ENCODE measurements around the gene PRDM7.
"Not testable (repeated sequence)": the region's sequence is repeated elsewhere in the genome, so short reads cannot be mapped to it uniquely, and the experiment has no call there.

Gene PRDM7

DNA sequence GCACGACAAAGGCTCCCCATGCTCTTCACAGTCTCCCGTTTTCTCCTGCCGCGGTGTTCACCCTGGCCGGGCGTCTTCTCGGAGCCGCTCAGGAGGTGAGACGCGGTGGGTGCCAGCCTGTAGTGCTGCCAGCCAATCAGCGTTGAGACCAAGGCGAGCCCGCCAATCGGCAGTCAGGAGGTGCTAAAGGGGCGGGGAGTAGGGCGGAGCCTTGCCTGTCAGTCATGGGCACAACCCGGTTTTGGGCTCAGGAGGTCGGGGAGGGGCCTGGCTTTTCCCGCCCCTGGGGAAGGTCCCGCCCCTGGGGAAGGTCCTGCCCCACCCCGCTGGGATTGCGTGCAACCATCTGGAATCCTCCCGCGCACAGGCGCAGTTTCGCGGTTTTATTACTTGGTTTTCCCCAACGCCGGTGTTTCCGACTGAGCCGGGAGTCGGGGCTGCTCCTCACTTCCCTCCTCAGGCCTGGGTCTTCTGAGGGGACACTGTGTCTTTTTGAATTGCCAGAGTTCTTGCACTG is at the start of gene PRDM7:
Gene PRDM7 (minus strand): TSS at position 92 of the 517 bp plus-strand sequence. CDS start 1,421 bp downstream, outside the sequence.
- DNase-seq = peak; percentile 93

- DNase-seq = not testable (repeated sequence)
These were observed 44.7 kb upstream of the PRDM7 start for GRCh38 chr16:90121846-90122245.

- not testable (repeated sequence) for DNase-seq
These were observed 30.5 kb upstream of the PRDM7 start for GRCh38 chr16:90107617-90108016.

GRCh38 chr16:90107060-90107459 is 29.9 kb upstream of the PRDM7 start:
- DNase-seq = not testable (repeated sequence)

DNA sequence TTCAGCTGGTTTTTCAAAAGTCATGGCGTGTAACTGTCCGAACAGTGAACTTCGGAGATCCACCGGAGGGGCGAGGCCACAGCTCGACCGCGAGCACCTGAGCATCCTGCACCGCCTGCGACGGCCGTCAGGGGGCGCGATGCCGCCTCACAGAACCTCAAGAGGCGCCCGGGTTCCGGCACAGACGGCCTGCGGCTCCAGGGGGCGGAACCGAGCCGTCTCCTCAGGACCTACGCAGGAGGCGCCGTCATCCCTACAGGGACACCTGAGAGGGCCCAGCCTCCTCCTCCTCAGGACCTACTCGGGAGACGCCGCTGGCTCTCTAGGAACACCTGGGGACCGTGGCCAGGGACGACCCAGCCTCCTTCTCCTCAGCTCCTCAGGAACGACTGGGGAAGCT is 29.1 kb upstream of the PRDM7 start:
- DNase-seq = not testable (repeated sequence)

GRCh38 chr16:90104725-90105124 is 27.6 kb upstream of the PRDM7 start:
- not testable (repeated sequence) for DNase-seq

DNA sequence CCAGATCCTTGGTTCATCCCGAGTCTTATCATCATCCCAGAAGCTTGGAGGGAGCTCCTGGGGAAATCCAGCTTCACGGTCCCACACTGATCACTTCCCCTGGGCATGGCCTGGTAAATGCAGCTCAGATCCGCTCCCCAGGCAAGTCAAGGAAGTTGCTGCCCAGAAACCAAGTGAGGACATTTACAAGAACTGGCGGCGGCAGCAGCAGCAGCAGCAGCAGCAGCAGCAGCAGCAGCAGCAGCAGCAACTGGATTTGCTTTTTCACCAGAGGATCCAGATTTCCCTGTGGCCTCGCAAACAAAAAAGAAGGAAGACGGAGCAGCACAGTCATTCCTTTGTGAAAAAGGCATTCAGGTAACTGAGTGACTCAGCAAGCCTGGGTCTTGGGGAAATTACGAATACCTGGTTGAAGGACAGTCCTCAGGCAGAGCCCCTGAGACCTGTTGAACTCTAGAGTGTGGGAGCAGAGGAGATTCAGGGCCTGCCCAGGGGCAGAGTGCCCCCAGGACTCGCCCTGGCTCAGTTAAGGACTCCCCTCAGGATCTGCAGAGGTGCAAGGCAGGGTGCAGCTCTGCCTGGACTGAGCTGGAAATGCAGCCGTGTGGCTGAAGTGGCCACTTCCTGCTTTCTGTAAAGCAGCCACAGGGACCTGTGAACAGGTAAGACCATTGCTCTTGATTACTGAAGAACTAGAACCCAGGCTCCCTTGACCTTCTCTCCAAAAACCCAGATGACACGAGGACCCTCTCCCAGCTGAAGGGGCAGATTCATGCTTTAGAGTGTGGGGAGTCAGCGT is 25.2 kb upstream of the PRDM7 start:
- DNase-seq = not testable (repeated sequence)

DNA sequence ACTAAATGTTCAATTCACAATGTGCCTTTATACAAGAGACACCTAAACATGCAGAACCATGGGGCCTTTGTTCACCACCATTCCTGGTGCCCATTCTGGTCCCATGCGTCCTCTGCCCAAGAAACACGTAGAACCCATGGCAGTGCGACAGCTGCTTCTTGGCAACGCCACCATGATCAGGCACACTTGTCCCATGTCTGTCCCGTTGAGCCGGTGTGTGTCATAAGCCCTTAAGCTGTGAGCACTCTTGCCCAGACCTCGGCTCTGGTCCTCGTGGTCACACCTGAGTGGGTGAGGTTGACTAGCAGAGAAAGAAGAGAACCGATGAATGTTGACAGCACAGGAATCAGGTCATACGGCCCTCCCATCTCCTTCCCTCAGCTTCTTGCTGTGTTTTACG is 24.2 kb upstream of the PRDM7 start:
- not testable (repeated sequence) for DNase-seq

DNA sequence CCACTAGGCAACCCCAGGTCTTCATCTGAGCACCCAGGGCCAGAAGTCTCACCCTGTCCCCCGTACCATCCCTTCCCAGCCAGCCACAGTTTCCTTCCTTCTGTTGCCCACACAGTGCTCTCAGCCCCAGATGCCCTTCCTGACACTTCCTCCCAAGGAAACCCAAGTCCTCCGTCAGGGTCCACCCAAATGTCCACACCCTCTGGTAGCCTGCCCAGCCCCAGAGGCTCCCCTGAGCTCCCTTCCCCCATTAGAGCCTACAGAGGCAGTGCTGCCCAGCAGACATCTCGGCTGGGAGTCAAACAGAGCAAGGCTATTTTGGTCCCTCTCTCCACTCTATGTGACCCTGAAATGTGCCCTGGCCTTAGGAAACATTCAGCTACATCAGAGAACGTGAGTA is 23.7 kb upstream of the PRDM7 start:
- not testable (repeated sequence) for DNase-seq

DNA sequence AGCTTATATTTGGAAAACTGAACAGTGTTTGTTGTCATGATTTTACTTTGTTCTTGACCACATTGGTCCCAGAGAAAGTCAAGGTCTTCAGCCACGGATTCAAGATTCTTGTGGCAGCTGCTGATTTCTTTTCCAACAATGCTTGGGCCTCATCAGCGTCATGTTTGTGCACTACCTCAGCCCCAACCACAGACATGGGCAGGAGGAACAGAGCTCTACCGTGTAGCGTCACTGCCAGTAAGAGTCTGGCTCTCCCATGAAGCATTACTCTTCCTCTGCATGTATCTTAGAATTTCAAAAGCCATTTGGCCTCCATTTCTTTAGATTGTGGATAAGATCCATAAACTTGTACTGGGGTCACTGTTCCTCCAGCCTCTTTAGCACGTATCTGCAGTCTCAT is 23.1 kb upstream of the PRDM7 start:
- not testable (repeated sequence) for DNase-seq

DNA sequence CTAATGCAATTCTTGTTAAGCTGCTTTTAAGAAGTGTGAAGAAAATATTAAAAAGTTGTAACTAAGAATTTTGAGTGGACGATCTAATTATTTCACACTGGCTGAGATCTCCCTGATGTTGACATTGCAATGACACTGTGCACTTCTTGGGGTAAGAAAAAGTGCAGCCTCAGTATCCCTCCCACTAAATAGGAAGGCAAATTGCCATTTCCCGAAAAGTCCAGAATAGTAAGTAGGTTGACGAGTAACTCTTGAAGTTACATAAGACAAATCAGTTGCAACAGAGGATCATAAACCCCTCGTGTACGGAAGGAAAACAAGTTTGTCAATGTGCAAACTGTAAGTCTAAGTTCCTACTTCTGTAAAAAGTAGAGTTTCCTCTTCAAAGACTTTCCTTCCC is 21.8 kb upstream of the PRDM7 start:
- DNase-seq = not testable (repeated sequence)

DNA sequence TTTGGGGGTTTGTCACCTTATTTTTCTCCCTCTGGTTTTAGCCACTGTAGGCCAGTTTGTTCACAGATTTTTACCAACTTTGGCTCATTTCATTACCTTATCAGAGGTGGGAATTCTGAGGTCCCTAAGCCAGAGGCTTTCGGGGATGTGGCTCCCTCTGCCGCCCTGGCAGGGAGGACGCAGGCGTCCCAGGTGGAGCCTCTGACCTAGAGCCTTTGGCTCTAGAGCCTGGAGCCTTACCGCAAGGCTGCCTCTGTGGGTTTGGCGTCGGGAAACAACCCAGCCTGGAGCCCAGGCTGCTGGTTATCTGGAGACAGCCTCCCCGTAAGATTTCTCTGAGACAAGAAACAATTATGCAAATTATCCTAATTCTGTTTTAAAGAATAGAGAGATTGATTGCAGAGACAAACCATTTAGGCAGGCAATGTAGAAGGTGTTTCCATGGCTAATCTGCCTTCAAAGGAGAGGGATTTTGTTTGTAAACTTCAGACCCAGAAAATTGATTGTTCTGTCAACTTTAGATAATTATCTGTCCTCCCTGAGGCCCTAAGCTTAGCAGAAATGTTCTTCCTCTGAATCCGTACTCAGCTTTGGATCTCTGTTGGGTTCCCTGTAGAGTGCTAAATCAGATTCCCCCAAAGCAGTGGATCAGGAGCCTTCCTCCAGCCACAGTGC is 20.0 kb upstream of the PRDM7 start:
- DNase-seq = not testable (repeated sequence)

DNA sequence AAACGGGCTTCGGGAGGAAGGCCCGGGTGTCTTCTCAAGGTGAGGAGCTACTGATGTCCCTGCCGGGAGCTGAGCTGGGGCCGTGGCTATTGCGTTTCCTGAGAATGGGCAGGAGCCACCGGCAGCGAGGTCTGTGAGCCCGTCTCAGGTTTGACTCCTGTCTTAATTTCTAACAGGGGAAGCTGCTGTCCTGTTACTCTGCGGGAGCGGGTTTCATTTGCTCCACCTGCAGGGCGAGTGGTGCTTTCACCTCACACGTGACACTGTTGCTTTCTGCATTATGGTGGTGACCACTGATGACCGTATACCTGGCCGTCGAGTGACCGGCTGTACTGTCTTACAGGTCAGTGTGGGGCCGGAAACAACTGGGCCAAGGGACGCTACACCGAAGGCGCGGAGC is 17.7 kb upstream of the PRDM7 start:
- DNase-seq = not testable (repeated sequence)

- not testable (repeated sequence) for DNase-seq
These were observed 17.2 kb upstream of the PRDM7 start for GRCh38 chr16:90094296-90094695.

DNA sequence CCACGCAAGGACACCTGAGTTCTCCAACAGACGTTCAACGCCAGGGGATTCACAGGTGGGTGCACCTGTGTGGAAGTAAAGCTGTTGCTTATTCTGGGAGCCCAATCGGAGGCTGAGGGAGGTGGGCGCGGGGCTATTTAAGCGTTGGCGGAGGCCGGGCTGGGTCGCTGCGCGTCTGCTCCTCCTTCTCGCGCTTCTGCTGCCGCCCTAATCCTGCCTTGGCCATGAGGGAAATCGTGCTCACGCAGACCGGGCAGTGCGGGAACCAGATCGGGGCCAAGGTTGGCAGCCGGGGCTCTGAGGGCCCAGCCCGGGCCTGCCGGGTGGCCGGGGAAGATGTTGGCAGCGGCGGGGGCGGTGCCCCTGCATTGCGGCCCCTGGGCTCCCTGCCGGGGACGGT is 16.7 kb upstream of the PRDM7 start:
- not testable (repeated sequence) for DNase-seq

DNA sequence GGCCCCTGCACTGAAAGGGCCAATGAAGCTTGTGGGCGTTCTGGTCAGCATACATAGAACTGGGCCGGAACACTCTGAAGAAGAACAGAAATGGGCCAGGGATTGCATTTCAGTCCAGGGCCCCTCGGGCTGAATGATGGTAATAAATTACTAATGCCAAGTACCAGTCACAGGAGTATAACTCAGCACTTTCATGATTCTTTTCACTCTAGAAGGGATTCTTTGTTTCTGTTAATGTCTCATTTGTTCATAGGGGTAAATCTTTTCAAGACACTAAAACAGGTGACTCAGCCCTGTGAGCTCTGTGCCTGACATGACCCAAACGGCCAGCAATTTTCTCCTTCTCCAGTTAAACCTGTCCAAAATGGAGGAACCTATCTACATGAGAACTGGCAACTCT is 15.7 kb upstream of the PRDM7 start:
- DNase-seq = not testable (repeated sequence)

- DNase-seq = no peak
These were observed 7.3 kb upstream of the PRDM7 start for GRCh38 chr16:90084215-90084950.

DNA sequence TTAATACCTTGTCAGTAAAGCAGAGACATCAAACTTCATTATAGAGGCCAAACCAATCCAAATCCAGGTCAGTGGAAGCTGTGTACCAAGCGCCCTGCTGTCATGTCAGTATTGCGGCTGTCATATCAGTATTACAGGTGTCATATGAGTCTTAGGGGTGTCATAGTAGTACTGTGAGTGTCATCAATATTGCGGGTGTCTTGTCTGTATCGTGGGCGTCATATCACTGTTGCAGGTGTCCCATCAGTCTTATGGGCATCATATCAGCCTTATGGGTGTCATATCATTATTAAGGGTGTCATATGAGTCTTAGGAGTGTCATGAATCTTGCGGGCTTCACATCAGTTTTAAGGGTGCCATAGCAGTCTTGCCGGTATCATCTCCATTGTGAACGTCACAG is 6.0 kb upstream of the PRDM7 start:
- DNase-seq = no peak

DNA sequence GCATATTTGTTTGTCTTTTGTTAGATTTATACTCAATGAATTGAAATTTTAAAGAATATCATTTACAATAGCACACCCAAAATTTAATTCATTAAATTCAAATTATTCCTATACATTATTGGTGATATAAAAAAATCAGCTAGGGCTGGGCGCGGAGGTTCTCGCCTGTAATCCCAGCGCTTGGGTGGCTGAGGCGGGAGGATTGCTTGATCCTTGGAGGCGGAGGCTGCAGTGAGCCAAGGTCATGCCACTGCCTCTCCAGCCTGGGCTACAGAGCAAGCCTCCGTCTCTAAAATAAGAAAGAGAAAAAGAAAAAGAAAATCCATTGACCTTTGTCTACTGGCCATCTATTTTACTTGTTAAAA is 4.5 kb upstream of the PRDM7 start:
- DNase-seq = no peak

DNA sequence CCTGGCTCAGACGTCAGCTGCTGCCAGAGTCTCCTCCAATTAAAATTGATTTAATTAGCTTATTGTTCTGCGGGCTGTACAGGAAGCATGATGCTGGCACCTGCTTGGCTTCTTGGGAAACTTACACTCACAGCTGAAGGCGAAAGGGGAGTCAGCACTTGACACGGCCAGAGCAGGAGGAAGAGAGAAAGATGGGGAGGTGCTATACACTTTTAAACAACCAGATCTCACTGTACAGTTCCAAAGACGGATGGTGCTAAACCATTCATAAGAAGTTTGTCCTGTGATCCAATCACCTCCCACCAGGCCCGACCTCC is 1.4 kb upstream of the PRDM7 start:
- DNase-seq = no peak

- DNase-seq = no peak
These were observed 837 bp upstream of the PRDM7 start for GRCh38 chr16:90077757-90078578.

GRCh38 chr16:90072442-90073105 is 4.6 kb downstream of the PRDM7 start:
- DNase-seq = no peak
